Spleen (tissue), 11 donors: ENCODE data around the gene BIN1. TPM values are rescaled to one million over a fixed set of nuclear protein-coding genes. Genes with fewer than 3 reads are reported as not detected.

ENCODE experiments used
- DNase-seq: peaks from one replicate; pipeline ENCODE4 v3.0.0-alpha.2; 2020
- H3K27ac ChIP-seq, 8 donors: fragments of 200-600 bp; sonication (generic) in 7 of 8; 1 replicate in 4 of 8; 2 replicates in 4 of 8; pipeline versions ENCODE4 v1.5.0 to v1.8.0; 2016 to 2021; ENCODE audit warnings: inconsistent platforms in 4 of 8, mild to moderate bottlenecking in 4 of 8, moderate library complexity in 1 of 8
- H3K27me3 ChIP-seq, 7 donors: fragments of 200-600 bp; sonication (generic) in 6 of 7; replicated peaks in 1 of 7; 1 replicate in 4 of 7; 2 replicates in 3 of 7; pipeline versions ENCODE4 v1.5.0 to v1.8.0; 2016 to 2021; ENCODE audit warnings: inconsistent platforms in 3 of 7, mild to moderate bottlenecking in 1 of 7
- H3K36me3 ChIP-seq, 6 donors: fragments of 200-600 bp; sonication (generic) in 5 of 6; 1 replicate in 4 of 6; 2 replicates in 2 of 6; pipeline versions ENCODE4 v1.5.0 to v1.8.0; 2016 to 2021; ENCODE audit warnings: inconsistent platforms in 2 of 6
- H3K4me1 ChIP-seq, 6 donors: fragments of 200-600 bp; sonication (generic) in 5 of 6; 1 replicate in 3 of 6; 2 replicates in 3 of 6; pipeline versions ENCODE4 v1.5.0 to v1.8.0; 2016 to 2021; ENCODE audit warnings: inconsistent platforms in 3 of 6
- H3K4me3 ChIP-seq, 8 donors: fragments of 200-600 bp; sonication (generic) in 7 of 8; 1 replicate in 4 of 8; 2 replicates in 4 of 8; pipeline versions ENCODE4 v1.5.0 to v1.8.0; 2016 to 2021; ENCODE audit warnings: inconsistent platforms in 4 of 8, mild to moderate bottlenecking in 4 of 8, moderate library complexity in 2 of 8
- H3K9me3 ChIP-seq, 8 donors: fragments of 200-600 bp; sonication (generic) in 7 of 8; 1 replicate in 4 of 8; 2 replicates in 4 of 8; pipeline versions ENCODE4 v1.5.0 to v1.8.0; 2016 to 2021; ENCODE audit warnings: inconsistent platforms in 4 of 8
- CTCF ChIP-seq, 11 experiments: fragments of 200-600 bp in 7 of 11; fragments of 450-650 bp in 4 of 11; sonication (generic) in 4 of 11; IDR thresholded peaks in 8 of 11; conservative IDR thresholded peaks in 3 of 11; 1 replicate in 7 of 11; 2 replicates in 4 of 11; pipeline versions ENCODE4 v1.4.0 to v1.8.0; 2016 to 2021; ENCODE audit warnings: antibody characterized with exemption in 11 of 11, inconsistent platforms in 4 of 11, mild to moderate bottlenecking in 1 of 11
- POLR2A ChIP-seq, 3 donors: fragments of 450-650 bp; IDR thresholded peaks; one replicate each; pipeline ENCODE4 v1.5.1; 2017; ENCODE audit warnings: antibody characterized with exemption in 3 of 3, mild to moderate bottlenecking in 1 of 3
- POLR2AphosphoS5 ChIP-seq, 3 donors: sonication (generic); formaldehyde crosslinking; IDR thresholded peaks; one replicate each; pipeline ENCODE4 v1.5.1; 2017; ENCODE audit warnings: antibody characterized with exemption in 3 of 3
- WGBS, 5 donors: extraction: QIAGEN DNeasy Blood & Tissue Kit in 3 of 5; methylation state at CpG; one replicate each; pipeline versions ENCODE4 v1.1.5 to v1.1.7; 2013 to 2018; 5-methylcytosine and 5-hydroxymethylcytosine counted together
- intact Hi-C: fragments of 100-400 bp; cut with DNase I; formaldehyde crosslinking; loops from one replicate; pipeline ENCODE4 v1.15.0; 2023; ENCODE audit warnings: low total_unique reads
- polyA plus RNA-seq, 3 donors: library from polyadenylated mRNA; stranded (reverse); fragments of 200-250 nt; gene quantifications; one replicate each; pipeline ENCODE4 v1.2.1, GENCODE V29; 2013
- total RNA-seq, 7 donors: library from RNA; depleted of rRNA in 3 of 7; stranded (reverse); fragments of >200 nt in 3 of 7; fragmentation: NEBNext Ultra II Directional in 4 of 7; extraction: Animal tissue kit (Norgen Biotek cat#: 25700) in 4 of 7; gene quantifications; one replicate each; pipeline versions ENCODE4 v1.1.0 to v1.2.1, GENCODE V29; 2016 to 2021
- donor health status: healthy with polysubstance abuse.
- donor health status: DM: no; HTN: no; CAD: no; lungs with moderate emphysema.
- donor health status: DM: no; HTN: no; CAD: no.
- donor health status: Bipolar disorder and iron deficiency.
- donor health status: healthy.
- donor health status: DM: no; HTN: no; CAD: no.
- donor health status: DM: yes; HTN: yes; CAD: no.

The BIN1 gene
- total and polyA plus RNA-seq, 10 donors, result 57.2 to 123 (median 70.4) TPM

- H3K9me3 ChIP-seq, result no peaks in the 10 kb centered on the region
- 36 to 65% (median 58%) methylated on average over 8 to 13 of the region's 13 CpGs for WGBS, 5 donors
- no peaks in the 10 kb centered on the region for H3K27me3 ChIP-seq
- DNase-seq, result no peak
- intact Hi-C loops, result no loop called here
- H3K27ac ChIP-seq, result peak overlapping the region; percentile 63 to 97 (median 76)
- no peak overlapping the region for H3K4me3 ChIP-seq
- H3K4me1 ChIP-seq, result peaks cover 49 to 76% (median 67%) of the 10 kb centered on the region in 6 donors
- no peak for TF ChIP-seq POLR2AphosphoS5 (IDR thresholded peaks at IDR 0.05)
- TF ChIP-seq CTCF (IDR thresholded peaks at IDR 0.05 in 8 of 11, conservative IDR thresholded peaks at IDR 0.05 in 3 of 11), result no peak
- no peak for TF ChIP-seq POLR2A (IDR thresholded peaks at IDR 0.05)
- no peaks in the 10 kb centered on the region for H3K36me3 ChIP-seq
Observed at GRCh38 chr2:127087791-127088495, 19.0 kb downstream of the BIN1 start.

GRCh38 chr2:127086990-127087790 lies 19.8 kb downstream of the BIN1 start:
- Histone ChIP-seq H3K4me3 (peak overlapping the region in 6 of 8 donors; percentile 7 to 48 (median 12)), H3K27ac (peak overlapping the region; percentile 63 to 97 (median 76)), H3K36me3 (no peaks in the 10 kb centered on the region), H3K4me1 (peaks cover 57 to 76% (median 69%) of the 10 kb centered on the region in 6 donors), H3K9me3 (no peaks in the 10 kb centered on the region), H3K27me3 (no peaks in the 10 kb centered on the region)
- intact Hi-C loops, result no loop called here
- peak; percentile 89 for DNase-seq
- 14 to 22% (median 18%) methylated on average over 22 to 24 of the region's 24 CpGs for WGBS, 5 donors
- TF ChIP-seq POLR2A (IDR thresholded peaks at IDR 0.05) (no peak), CTCF (IDR thresholded peaks at IDR 0.05 in 8 of 11, conservative IDR thresholded peaks at IDR 0.05 in 3 of 11) (no peak), POLR2AphosphoS5 (IDR thresholded peaks at IDR 0.05) (peak; percentile 29 to 73 (median 63))

GRCh38 chr2:127085317-127085681 lies 21.7 kb downstream of the BIN1 start:
- Histone ChIP-seq H3K27ac (peak overlapping the region; percentile 51 to 97 (median 79)), H3K4me3 (no peak overlapping the region), H3K27me3 (no peaks in the 10 kb centered on the region), H3K36me3 (no peaks in the 10 kb centered on the region), H3K9me3 (no peaks in the 10 kb centered on the region), H3K4me1 (peaks cover 64 to 90% (median 85%) of the 10 kb centered on the region in 6 donors)
- no peak for DNase-seq
- intact Hi-C loops, result no loop called here
- WGBS, 5 donors, result 23 to 46% (median 37%) methylated on average over 9 of the region's 9 CpGs
- TF ChIP-seq POLR2AphosphoS5 (IDR thresholded peaks at IDR 0.05) (peak in 2 of 3 donors; percentile 26 to 58), CTCF (IDR thresholded peaks at IDR 0.05 in 8 of 11, conservative IDR thresholded peaks at IDR 0.05 in 3 of 11) (no peak)
